Measurements from ENCODE around the gene SPATA13. TPM values are rescaled to one million over a fixed set of nuclear protein-coding genes. Genes with fewer than 3 reads are reported as not detected.
A peak's percentile ranks its signal among the peaks of the same experiment; 100 is the strongest.

The SPATA13 gene
- total and polyA plus RNA-seq, 10 of the 15 experiments (the other 5 are each of a cell fraction or from before 2014, with no cell fraction given) = 2.4 to 11.1 (median 10.2) TPM

- TF ChIP-seq BRCA1 (IDR thresholded peaks at IDR 0.05; ENCODE audit: low read depth, low read length) (no peak), YY1 (IDR thresholded peaks at IDR 0.05; ENCODE audit: low read depth, low read length) (peak; percentile 61)
- TF ChIP-seq, protein P1, sequence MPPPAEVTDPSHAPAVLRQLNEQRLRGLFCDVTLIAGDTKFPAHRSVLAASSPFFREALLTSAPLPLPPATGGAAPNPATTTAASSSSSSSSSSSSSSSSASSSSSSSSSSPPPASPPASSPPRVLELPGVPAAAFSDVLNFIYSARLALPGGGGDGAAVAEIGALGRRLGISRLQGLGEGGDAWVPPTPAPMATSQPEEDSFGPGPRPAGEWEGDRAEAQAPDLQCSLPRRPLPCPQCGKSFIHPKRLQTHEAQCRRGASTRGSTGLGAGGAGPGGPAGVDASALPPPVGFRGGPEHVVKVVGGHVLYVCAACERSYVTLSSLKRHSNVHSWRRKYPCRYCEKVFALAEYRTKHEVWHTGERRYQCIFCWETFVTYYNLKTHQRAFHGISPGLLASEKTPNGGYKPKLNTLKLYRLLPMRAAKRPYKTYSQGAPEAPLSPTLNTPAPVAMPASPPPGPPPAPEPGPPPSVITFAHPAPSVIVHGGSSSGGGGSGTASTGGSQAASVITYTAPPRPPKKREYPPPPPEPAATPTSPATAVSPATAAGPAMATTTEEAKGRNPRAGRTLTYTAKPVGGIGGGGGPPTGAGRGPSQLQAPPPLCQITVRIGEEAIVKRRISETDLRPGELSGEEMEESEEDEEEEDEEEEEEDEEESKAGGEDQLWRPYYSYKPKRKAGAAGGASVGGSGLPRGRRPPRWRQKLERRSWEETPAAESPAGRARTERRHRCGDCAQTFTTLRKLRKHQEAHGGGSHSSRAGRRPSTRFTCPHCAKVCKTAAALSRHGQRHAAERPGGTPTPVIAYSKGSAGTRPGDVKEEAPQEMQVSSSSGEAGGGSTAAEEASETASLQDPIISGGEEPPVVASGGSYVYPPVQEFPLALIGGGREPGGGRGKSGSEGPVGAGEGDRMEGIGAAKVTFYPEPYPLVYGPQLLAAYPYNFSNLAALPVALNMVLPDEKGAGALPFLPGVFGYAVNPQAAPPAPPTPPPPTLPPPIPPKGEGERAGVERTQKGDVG (CRISPR knock-in tag; IDR thresholded peaks at IDR 0.05) = no peak
Observed at GRCh38 chr13:24220086-24220703, 59.7 kb downstream of the SPATA13 start (continued).

DNA sequence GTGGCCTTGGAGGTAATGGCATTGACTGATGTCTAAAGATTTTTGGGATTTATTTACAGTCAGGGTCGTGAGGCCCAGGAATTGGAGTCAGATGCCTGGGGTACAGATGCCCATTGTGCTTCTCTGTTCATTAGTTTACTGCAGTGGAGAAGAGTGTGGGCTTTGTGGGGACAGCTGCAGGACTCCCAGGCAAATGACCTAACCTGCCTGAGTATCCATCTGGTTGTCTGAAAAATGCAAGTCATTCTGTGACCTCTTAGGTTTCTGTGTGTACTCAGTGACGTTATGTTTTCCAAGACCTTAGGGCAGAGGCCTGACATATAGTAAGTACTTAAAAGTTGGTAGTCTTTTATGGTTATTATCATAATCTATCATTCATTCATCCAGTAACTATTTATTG lies 60.5 kb downstream of the SPATA13 start:
- in situ Hi-C loops (cut with MboI) (loop anchor here (5.0 kb wide), 1 partner anchor 199 kb away; no protein-coding TSS in a partner anchor), intact Hi-C loops (cut with micrococcal nuclease; ENCODE audit: unreplicated experiment) (loop anchor here (10.0 kb wide), 1 partner anchor 756 kb away; no protein-coding TSS in a partner anchor)
- Histone ChIP-seq H3K4me2 (ENCODE audit: control insufficient read depth, insufficient read depth) (no peak overlapping the region), H3K4me1 (ENCODE audit: control insufficient read depth, insufficient read depth, low read length) (peaks cover 35% of the 10 kb centered on the region), H2AFZ (ENCODE audit: control insufficient read depth, low read depth, low read length) (no peak overlapping the region), H3K9ac (ENCODE audit: control insufficient read depth, insufficient read depth, low read length) (no peak overlapping the region), H3K36me3 (ENCODE audit: control insufficient read depth in 2 of 2, insufficient read depth in 2 of 2, low read length in 1 of 2) (no peaks in the 10 kb centered on the region), H3K4me3 (no peak overlapping the region), H3K79me2 (ENCODE audit: control insufficient read depth, insufficient read depth, low read length) (no peaks in the 10 kb centered on the region), H3K27me3 (replicated peaks in 1 of 2; ENCODE audit: control insufficient read depth in 2 of 2, insufficient read depth in 2 of 2, low read length in 1 of 2) (no peaks in the 10 kb centered on the region), H4K20me1 (ENCODE audit: control insufficient read depth, insufficient read depth) (no peaks in the 10 kb centered on the region), H3K27ac (ENCODE audit: control insufficient read depth, insufficient read depth) (no peak overlapping the region), H3K9me3 (replicated peaks; ENCODE audit: control insufficient read depth, insufficient read depth, low read length) (no peaks in the 10 kb centered on the region; the same call in 2 of the 3 replicates)
- SMC1A ChIA-PET (ENCODE audit: uncharacterized antibody, unreplicated experiment) = interaction anchor here (1.3 to 6.8 kb wide), 3 partner anchors 167 to 321 kb away, joined by 3 to 66 read pairs (median 4); no protein-coding TSS in a partner anchor
- no peak for DNase-seq (ENCODE audit: low read depth, low spot score)
- RAD21 ChIA-PET (ENCODE audit: unreplicated experiment) = interaction anchor here (2.3 kb wide), 1 partner anchor 168 kb away, joined by 10 read pairs; no protein-coding TSS in a partner anchor
- FAIRE-seq = no peak
- BruUV-seq (replicated peaks) = no TSS peak
- TF ChIP-seq RUNX3 (IDR thresholded peaks at IDR 0.05; ENCODE audit: low read length) = no peak
- no peak for TF ChIP-seq MEF2B (IDR thresholded peaks at IDR 0.05; ENCODE audit: partially characterized antibody, poor library complexity, severe bottlenecking)
- TF ChIP-seq RELA (IDR thresholded peaks at IDR 0.05; ENCODE audit: borderline replicate concordance, partially characterized antibody) = no peak
- no peak for TF ChIP-seq NBN (IDR thresholded peaks at IDR 0.05)
- TF ChIP-seq NR2C1 (IDR thresholded peaks at IDR 0.05) = no peak
- TF ChIP-seq SRF (IDR thresholded peaks at IDR 0.05; ENCODE audit: low read depth in 2 of 2, low read length in 2 of 2) = no peak
- TF ChIP-seq, protein P2, sequence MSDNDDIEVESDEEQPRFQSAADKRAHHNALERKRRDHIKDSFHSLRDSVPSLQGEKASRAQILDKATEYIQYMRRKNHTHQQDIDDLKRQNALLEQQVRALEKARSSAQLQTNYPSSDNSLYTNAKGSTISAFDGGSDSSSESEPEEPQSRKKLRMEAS (IDR thresholded peaks at IDR 0.05; ENCODE audit: low read depth, low read length) = no peak
- TF ChIP-seq KDM1A (IDR thresholded peaks at IDR 0.05; ENCODE audit: borderline replicate concordance) = no peak
- TF ChIP-seq EP300 (IDR thresholded peaks at IDR 0.05; ENCODE audit: borderline replicate concordance in 1 of 2, control insufficient read depth in 1 of 2, low read depth in 2 of 2, low read length in 2 of 2) = no peak
- no peak for TF ChIP-seq CHD1 (IDR thresholded peaks at IDR 0.05; ENCODE audit: low read depth, low read length)
- TF ChIP-seq SUZ12 (IDR thresholded peaks at IDR 0.05; ENCODE audit: unreplicated experiment) = no peak
- no peak for TF ChIP-seq DPF2 (IDR thresholded peaks at IDR 0.05)
- CTCF ChIA-PET = interaction anchor here (7.2 to 15.2 kb wide), 2 partner anchors 168 to 202 kb away, joined by 82 to 155 read pairs; no protein-coding TSS in a partner anchor
- whole genome bisulfite sequencing (ENCODE audit: insufficient coverage, insufficient replicate concordance, low lambda C conversion rate, missing lambda C conversion rate) = 22% methylated on average over 2 of the region's 2 CpGs
- ATAC-seq = no peak
- POLR2A ChIA-PET = no interaction called here

Data from GM12878 (cell line).